ENCODE data around the gene MPDZ.
"Not testable (repeated sequence)": the region's sequence is repeated elsewhere in the genome, so short reads cannot be mapped to it uniquely, and the experiment has no call there.

The MPDZ gene

GRCh38 chr9:13266167-13266566 is 13.3 kb downstream of the MPDZ start:
- no peak for DNase-seq

- no peak for DNase-seq
These were observed 14.7 kb downstream of the MPDZ start for GRCh38 chr9:13264788-13265187.

GRCh38 chr9:13263511-13263910 is 16.0 kb downstream of the MPDZ start:
- DNase-seq, result no peak

- no peak for DNase-seq
These were observed 26.6 kb downstream of the MPDZ start for GRCh38 chr9:13252852-13253251.

- no peak for DNase-seq
These were observed 35.3 kb downstream of the MPDZ start for GRCh38 chr9:13244181-13244580.

DNA sequence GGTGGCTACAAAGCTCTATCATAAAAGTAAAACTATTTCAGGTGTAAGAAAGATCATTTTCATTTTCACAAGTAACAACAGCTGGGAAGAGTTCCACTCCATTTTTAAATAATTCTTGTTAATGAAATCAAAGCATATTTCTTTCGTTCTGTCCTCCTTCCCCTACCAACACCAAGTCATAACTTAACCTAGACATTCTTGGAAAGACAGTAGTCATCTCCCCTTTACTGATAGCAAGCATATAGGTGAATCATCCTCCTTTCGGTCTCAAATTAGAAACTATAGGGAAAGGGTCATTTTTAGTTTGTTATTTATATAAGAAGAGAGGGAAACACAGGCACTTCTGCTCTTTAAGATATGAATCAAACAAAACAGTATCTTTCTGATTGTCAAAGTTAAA is 38.2 kb downstream of the MPDZ start:
- no peak for DNase-seq

DNA sequence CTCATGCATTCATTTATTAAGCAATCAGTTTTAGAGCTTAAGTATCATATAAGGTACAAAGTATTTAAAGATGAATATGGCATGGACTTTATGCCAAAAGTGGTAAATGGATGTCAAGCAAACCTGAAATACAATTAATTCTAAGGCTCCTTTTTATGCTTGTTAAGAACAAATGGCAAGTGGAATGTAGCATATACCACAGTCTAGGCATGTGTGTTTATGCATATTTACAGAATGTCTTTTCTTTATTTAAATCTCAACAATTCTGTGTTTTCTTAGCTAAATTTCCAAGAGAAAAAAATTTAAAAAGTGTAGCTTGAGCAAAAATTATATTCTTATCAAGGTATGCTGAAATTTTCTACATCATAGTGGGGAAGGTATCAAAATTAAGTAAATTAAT is 39.8 kb downstream of the MPDZ start:
- no peak for DNase-seq

DNA sequence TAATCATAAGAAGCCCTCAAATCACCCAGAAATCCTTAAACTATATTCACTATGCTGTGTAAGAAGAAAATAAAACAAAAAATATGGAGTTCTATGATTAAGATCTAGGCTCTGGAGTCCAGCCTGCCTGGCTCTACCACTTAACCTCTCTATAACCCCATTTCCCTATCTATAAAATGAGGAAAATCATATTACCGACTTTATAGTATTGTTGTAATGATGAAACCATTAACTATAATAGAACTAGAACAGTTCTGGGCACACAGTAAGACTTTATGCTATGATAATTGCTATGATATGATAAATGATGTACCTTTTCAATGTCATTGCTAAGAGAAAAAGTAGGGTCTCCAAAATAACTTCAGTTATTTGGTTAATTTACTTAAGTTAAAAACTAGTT is 40.3 kb downstream of the MPDZ start:
- DNase-seq, result no peak

DNA sequence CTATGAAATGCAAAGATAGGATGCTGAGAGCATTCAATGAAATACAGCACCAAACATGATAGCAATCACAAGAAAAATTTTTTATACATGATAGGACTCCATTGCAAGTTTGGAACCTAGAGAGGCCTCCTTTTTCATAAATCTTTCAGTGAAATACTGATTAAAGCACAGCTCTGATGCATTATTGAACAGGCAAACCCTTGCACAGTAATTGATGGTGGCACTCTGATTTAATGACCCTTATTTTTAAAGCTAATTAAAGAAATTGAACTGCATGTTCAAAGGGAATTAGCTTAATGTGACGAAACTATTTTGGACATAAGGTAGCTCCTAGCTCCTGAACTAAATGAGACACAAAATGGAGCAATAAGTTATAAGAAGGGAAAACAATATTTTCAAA is 44.6 kb downstream of the MPDZ start:
- no peak for DNase-seq

GRCh38 chr9:13228431-13228830 is 51.1 kb downstream of the MPDZ start:
- DNase-seq, result no peak

- DNase-seq, result no peak
These were observed 55.1 kb downstream of the MPDZ start for GRCh38 chr9:13224366-13224765.

- DNase-seq, result not testable (repeated sequence)
These were observed 56.8 kb downstream of the MPDZ start for GRCh38 chr9:13222733-13223132.

GRCh38 chr9:13221741-13222140 is 57.8 kb downstream of the MPDZ start:
- DNase-seq, result no peak

DNA sequence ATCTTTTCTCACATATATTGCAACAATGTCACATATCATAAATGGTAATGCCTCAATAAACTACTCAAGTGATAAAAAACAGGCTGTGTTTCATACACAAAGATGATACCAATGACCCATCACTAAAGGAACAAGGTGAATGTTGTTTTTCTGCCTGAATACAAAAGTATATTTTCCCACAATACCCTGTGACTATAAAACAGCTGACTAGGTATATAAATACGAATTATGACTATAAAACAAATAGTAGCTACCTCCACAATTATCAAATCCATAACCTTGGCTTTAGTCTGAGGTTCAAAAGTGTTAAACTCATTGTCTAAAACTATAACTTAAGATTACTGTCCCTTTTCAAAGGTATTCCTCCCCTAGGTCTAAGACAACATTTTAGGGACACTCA is 58.7 kb downstream of the MPDZ start:
- no peak for DNase-seq

DNA sequence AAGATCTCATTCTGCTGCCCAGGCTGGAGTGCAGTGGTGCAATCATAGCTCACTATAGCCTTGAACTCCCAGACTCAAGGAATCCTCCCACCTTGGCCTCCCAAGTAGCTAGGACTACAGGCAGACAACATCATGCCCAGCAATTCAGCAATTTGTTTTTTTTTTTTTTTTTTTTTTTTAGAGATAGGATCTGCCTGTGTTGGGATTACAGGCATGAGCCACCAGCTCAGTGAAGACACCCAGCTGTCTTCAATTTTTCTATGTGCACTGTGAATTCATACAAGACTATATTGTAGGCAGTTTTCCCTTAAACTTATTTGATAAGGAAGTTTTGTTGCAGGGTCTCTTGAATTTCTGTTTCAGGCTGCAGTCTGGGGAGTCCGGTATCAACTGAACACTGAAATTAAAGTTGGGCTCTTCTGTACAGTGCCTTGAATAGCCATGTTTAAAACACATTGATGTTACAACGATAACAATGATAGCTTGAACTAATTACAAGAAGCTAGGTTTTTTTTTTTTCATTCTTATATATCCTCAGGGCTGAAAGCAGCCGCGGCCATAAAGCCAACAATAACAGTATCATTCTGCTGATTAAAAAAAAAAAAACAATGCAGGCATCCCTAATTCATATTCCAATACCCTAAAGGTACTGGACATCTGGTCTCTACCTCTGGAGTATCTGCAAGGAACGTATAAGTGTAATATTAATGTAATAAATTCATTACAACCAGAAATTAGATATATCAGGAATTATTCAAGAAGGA is 63.5 kb downstream of the MPDZ start:
- no peak for DNase-seq

- no peak for DNase-seq
These were observed 65.5 kb downstream of the MPDZ start for GRCh38 chr9:13213998-13214397.

DNA sequence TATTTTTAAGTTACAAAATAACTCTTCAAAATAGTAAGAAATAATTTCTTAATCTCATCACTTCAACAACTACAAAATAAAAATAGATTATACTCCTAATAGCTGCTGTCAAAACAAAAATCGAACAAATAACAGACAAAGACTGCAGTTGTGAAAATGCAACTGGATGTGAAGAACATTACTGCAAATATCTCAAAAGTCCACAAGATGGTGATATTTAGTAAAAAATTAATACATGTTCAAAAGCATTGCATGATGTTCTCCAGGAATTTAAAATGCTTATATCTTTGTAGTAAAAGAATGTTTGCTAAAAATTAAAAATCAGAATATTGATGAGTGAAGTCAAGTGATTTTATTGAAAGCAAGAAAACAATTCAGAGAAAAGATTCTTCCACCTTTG is 66.2 kb downstream of the MPDZ start:
- DNase-seq, result no peak

DNA sequence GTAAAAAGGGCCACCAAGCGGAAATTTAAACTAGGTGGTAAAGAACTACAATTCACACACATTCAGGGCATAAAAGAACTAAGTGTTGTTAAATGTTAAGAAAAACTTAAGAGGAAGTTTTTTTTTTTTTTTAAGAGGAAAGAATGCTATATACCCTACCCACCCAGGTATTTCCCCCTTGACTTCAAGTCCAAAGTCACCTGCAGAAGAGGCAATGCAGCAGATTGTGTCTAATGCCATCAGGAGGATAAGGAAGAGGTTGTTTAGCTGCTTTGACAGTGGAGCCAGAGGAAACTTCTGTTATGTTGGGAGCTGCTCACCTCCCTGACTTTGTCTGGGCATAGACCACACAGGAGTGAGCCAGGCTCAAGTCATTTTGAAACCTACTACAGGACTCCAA is 69.2 kb downstream of the MPDZ start:
- DNase-seq, result no peak

GRCh38 chr9:13209498-13209897 is 70.0 kb downstream of the MPDZ start:
- no peak for DNase-seq

DNA sequence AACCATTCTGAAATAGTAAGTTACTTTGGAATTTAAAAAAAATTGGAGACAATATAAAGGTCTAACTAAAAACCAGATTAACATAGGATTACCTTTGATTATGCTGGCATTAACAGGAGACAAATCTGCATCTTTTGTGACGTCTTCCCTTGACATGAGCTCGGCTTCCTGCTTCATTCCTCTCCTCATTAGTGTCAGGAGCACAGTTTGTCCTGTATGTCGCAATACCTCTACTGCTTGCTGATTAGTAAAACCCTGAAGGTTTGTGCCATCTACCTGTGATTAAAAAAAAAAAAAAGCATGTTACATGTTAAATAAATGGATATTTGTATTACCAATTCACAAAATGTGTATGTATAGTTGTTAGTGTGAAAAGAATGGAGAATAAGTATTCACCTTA is 73.7 kb downstream of the MPDZ start:
- DNase-seq, result no peak

DNA sequence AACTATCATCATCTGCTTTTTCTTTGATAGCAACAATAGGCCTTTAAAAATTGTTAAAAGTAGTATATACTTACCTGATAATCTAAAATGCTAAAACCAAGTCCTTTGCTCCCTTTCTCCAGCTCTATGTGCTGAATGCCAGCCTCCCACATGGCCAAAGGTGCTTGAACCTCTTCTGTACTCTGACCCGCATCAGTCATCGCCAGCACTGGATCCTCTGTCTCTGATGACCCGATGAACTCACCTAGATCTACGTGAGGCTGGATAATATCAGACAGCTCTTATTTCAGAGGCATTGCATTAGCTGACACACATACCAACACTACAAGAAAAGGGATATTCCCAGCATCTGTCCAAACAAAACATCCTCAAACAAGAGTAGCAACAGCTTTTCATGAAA is 89.5 kb downstream of the MPDZ start:
- DNase-seq, result no peak

- DNase-seq, result no peak
These were observed 90.1 kb downstream of the MPDZ start for GRCh38 chr9:13189362-13189761.

DNA sequence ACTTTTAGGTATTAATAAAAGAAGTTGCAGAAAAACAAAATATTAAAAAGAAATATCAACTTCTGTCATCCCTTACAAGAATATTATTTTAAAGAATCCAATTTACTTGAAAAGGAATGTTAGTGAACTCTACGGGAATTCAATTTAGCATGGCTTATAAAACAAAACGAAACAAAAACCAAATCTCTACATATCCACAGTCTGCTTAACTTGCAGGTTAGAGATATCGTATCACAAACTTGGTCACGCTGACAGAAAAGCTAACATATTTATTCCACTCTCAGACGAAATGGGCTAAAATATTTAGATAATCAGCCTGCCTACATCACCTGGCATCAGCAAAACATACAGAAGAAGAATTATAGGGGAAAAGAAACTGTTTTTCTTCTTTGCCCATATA is 92.7 kb downstream of the MPDZ start:
- DNase-seq, result no peak

- DNase-seq, result no peak
These were observed 93.4 kb downstream of the MPDZ start for GRCh38 chr9:13186091-13186490.

GRCh38 chr9:13181652-13182051 is 97.8 kb downstream of the MPDZ start:
- DNase-seq, result no peak

DNA sequence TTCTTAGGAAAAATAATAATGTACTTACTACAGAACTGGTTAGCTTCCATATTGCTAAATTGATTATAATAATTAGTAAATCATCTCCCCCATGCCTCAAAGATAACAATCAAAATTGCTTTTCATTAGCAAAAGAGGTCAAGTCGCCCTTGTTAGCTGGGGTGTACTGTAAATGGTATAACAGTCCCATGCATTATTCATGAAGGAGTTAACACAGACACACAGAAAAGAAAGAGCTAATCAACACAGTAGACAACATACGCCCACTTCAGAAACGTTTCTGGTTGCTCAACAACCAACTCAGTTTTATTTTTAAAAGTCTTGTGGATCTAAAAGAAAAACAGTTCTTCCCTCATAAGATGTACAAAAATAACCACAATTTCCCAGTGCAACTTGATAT is 100.2 kb downstream of the MPDZ start:
- DNase-seq, result no peak
